CMK (cell line): ENCODE results near the gene HMMR.

Source experiments
- DNase-seq: peaks from one replicate; pipeline ENCODE4 v3.0.0-alpha.2; 2010; ENCODE audit warnings: low read depth

HMMR gene

DNA sequence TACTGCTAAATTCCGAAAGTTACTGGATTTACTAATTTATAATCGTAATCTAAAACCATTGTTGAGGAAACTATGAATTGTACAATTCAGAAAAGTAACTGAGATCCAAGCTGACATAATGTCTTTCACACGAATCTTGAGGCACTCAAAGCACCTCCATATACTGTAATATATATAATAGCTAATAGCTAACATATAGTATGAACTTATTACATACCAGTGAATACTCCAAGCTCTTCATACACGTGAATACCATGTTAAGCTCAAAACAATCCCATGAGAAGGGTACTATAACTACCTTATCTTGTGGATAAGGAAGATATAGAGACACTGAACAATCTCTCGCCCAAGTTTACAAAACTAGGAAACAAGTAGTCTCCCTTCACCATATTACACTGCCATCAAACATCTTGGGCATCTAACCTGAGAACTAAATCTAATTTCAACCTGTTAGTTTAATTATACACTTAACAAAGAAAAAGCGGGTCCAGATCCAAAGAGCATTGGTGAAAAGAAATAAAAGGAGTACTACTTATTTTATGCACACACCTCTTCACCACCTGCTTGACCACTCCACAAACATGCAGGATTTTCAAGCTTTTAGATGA is 1.6 kb upstream of the HMMR start:
- no peak for DNase-seq

- DNase-seq, result no peak
These were observed 992 bp upstream of the HMMR start for GRCh38 chr5:163459462-163459818.

DNA sequence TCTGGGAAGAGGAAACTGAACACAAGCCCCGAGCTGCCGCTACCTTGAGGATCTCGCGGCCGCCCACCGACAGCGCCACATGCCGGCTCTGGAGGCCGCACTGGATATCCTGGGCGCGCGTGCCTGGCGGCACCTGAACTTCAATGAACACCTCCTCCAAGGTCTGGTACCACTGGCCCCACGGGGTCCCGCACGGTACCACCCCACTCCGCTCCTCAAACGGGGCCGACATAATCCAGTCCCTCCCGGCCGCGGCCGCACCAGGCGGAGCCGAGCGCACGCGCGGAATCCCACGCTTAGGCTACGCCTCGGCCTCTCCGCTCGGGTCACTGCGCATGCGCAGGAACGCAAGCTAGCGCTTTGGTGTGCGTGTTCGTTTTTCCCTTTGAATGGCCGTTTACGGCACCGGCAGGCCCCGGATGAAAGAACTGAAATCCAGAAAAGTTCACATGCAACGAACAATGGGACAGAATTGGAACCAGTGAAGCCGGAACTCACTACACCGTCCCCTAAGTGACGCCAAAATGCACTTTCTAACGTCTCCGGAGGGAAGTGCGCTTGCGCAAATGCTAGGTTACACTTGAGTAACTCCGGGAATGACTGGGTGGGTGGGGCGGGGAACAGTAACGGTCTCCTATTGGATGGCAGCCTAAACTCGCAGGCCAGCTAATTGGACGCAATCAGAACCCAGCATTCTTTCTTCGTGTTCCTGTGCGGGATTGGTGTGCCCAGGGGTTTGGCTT is 442 bp upstream of the HMMR start, which contains the start of gene NUDCD2:
Gene NUDCD2, minus strand, starts transcription at position 284 of the 743 bp plus-strand sequence. Its CDS starts 52 bp downstream, at position 232.
- DNase-seq, result peak; percentile 78

DNA sequence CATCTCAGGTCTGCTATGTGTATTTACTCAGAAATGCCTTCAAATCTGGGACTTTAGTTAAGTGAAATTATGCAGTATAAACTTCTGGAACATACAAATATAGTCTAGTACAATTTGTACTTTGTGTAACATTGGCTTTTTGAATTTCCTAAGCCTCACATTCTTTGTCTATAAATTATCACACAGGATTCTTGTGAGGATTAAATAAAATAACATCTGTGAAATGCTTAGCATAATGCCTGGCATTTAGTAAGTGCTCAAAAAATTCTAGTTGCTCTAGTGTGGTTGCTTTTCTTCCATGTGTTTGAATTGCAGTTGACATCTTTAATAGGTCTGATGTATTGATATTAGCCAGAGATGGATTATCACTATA is 2.6 kb downstream of the HMMR start:
- no peak for DNase-seq

GRCh38 chr5:163467682-163468081 is 7.2 kb downstream of the HMMR start:
- no peak for DNase-seq

DNA sequence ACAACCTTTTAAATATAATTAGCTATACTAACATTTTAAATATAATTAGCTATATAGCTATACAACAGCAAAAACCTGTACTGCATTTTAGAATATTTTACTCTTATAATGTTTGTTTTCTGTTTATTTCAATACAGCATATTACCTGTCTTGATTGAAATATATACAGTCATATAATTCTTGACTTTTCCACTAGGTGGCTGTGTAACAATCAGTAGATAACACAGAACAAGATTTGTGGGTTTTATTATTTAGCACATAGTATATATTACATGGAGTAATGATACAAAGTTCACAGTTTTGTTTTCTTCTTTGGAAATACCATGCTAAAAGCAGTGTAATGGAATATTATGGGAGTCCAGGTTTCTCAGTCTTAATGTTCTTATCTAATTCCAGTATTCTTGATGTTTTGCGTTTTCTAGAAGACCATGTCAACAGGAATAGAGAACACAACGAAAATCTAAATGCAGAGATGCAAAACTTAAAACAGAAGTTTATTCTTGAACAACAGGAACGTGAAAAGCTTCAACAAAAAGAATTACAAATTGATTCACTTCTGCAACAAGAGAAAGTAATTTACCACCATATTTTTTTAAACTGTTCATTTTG is 13.3 kb downstream of the HMMR start:
- DNase-seq, result no peak

DNA sequence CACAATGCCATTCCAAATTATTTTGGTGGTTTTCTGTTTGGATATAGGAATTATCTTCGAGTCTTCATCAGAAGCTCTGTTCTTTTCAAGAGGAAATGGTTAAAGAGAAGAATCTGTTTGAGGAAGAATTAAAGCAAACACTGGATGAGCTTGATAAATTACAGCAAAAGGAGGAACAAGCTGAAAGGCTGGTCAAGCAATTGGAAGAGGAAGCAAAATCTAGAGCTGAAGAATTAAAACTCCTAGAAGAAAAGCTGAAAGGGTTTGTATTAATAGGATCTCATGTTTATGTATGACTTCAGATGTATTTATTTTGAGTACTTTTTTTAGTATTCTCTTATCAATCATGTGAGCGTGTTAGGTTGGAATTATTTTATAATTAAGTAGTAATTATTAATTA is 15.0 kb downstream of the HMMR start:
- no peak for DNase-seq

DNA sequence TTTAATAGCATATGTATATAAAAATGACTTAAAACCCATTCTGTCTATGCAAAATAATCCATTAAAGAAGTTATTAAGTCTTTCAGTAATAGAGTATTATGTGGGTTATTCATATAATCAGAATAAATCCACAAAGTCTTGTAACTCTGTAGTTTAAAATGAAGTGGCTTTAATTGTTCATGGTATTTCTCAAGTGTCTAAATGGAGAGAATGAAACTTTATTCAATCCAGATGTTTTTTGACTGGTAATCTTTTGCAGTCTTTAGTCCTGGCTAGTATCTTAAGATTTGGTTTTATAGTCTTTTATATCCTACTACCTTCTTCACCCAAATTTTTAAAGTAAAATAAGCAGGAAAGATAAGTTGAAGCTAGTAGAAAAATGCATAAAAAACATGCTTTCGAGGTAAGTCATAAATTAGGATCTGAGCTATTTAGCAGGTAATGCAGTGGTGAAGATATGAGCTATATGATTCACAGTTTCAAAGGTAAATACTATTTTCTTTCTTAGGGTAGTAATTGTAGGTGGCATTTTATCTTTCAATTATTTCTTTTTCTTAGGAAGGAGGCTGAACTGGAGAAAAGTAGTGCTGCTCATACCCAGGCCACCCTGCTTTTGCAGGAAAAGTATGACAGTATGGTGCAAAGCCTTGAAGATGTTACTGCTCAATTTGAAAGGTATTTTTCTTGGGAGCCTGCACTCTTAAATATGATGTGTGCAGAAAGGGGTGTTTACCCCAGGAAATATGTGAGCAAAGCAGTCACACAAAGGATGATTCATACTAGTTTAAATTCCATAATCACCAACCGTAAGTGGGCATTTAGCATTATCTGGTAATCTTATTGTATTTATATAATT is 17.9 kb downstream of the HMMR start:
- no peak for DNase-seq

DNA sequence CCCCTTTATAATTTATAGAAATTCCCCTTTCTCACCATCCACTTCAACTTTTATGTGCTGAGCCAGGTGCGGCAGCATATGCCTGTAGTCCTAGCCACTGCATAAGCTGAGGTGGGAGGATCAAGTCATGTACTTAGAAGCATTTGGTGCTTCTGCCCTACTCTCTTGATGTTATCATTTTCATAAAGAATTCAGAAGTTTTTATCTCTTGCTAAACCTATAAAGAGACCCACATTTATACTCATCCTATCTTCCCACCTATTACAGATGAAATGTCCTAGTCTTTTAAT is 18.5 kb downstream of the HMMR start:
- no peak for DNase-seq

GRCh38 chr5:163489055-163489744 is 28.8 kb downstream of the HMMR start:
- DNase-seq, result no peak

- DNase-seq, result no peak
These were observed 29.3 kb downstream of the HMMR start for GRCh38 chr5:163489745-163490075.

- no peak for DNase-seq
These were observed 35.9 kb downstream of the HMMR start for GRCh38 chr5:163496286-163496685.

DNA sequence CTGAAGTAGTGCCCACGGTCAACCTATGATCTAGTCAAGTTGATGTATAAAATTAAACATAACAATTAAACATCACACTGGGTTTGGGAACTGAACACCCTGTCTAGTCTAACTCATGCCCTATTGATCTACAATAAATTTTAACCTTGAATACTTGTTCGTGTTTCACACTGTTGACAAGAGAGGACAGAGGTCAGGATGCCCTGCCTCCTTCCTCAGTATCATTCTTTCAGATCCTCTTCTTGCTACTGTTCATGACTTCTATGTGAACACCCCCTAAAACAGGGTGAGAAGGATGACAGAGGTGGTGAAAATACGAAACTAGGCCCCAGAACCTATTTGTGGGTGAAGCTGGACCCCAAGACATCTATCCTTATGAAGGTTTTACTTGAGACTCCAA is 36.9 kb downstream of the HMMR start:
- no peak for DNase-seq

DNA sequence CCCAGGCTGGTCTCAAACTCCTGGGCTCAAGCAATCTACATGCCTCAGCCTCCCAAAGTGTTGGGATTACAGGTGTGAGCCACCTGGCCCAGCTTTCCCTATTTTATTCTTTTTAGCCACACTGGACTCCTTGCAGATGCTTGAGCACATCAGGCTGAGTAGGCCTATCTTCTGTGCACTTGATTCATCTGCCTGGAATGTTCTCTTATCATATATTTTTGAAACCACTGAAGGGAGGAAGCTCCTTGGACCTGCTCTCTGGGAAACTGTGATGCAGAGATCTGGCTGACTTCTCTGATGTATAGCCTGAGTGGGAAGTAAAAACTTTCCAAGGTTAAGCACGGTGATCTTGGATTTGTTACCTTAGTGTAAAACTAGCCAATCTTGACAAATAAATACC is 38.5 kb downstream of the HMMR start:
- no peak for DNase-seq

GRCh38 chr5:163502521-163502920 is 42.1 kb downstream of the HMMR start:
- no peak for DNase-seq

DNA sequence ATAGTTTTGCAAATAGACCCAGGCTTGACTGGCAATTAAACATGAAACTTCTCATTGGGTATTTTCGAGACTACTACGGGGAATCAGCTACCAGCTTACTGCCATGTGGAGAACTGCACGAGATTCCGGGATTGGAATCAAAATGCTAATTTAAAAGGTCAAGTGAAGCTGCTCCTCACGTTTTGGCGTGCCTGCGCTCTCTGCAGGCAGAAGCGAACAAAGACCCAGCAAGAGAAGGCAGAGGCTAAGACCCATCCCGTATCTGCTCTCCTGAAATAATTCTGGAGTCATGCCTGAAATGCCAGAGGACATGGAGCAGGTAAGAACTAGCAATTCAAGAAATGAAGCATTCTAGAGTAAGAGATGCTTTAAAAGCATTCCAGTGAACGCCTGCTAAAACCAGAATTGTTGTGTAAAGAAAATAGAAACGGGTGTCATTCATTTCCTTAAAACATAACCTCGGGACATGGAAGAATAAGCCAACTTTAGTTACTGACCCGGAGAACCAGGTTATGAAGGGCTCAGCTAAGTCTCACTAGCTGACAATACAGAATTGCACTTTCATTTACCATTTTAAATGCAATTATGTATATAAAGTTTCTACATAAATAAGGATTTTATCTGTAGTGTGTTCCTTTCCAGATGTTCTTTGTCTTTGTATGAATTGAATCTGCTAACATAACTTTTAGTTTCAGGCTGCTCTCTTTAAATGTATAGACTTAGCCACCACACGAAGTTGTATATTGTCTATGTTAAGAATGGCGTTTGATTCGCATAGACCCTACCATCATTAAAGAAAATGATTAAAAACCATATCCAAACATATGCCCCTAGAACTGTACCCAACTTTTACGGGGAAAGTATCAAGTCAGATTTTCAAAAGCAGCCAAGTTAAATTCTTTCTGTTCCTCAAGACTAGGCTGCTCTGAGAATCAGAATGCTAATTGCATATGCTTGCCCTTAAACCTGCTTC is 43.0 kb downstream of the HMMR start:
- DNase-seq, result peak; percentile 40

DNA sequence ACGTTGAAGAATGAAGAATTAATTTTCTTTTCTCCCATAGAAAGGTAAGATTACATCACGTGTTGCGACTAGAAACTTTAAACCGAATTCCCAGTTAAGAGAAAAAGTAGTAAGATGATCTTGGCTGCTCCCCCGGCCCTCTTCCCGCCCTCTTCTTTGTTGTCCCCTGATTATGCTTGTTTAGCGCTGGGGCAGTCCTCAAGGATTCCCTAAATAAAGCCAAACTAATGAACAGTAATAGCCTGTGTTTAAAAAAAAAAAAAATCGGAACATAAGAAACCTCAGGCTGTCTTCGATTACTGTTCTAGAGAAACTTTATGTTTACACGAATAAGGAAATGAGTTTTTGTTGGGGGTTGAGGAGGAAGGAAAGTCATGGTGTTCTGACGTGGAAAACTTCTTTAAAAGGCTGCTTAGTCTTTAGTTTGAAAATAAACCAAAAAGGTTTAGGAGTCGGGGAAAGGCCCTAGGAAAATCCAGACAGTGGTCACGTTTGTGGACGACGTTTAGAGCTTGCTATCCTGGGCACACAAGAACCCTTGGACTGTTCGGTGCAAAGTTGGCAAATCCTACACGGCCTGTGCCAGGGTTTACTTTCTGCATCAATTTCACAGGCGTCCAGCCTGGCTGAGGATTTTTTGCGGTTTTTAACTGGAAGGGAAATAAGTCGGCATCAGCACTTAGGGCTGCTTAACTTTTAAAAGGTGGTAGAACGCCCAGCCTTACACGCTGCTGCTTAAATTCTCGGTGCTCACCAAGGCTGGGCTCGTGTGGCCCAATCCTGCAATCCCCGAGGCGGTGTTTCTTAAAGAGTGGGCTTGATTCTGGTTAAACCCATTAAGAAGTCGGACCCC is 43.9 kb downstream of the HMMR start:
- no peak for DNase-seq

- DNase-seq, result no peak
These were observed 44.6 kb downstream of the HMMR start for GRCh38 chr5:163505049-163505367.

GRCh38 chr5:163505368-163506094 is 45.1 kb downstream of the HMMR start, which contains the start of gene MAT2B:
MAT2B (plus strand) TSS chr5:163505619; CDS start chr5:163505687, 68 bp downstream.
- peak; percentile 65 for DNase-seq

DNA sequence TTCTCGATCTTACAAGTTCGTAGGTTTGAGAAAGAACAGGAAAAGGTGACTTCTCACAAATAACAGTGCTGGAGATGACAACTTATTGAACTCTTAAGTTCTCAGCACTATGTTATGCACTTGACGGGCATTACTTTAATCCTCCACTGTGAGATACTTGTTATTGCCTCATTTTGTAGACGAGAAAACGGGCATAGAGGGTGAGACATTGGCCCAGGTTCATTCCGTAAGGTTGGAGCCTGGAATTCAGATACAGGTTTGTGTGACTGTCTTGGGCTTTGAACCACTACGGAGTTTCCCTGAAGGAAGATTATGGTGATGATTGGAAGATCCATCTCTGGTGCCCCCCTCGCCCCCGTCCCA is 45.6 kb downstream of the HMMR start:
- no peak for DNase-seq
